PC-3 (cell line): ENCODE measurements around the gene IL18R1. TPM values are rescaled to one million over a fixed set of nuclear protein-coding genes. Genes with fewer than 3 reads are reported as not detected.

Experiments used
- ATAC-seq: fragments of 200-7000 bp; cut with Tn5 transposase; 2 replicates; pipeline ENCODE4 v1.9.1; 2020; ENCODE audit warnings: mild to moderate bottlenecking, moderate library complexity
- BruUV-seq: library from RNA; stranded (reverse); fragments of 400-500 nt; replicated peaks from 2 replicates; lab custom pipeline; 2021; lab: Mats Ljungman, UMichigan
- CTCF ChIA-PET: fragments of 300-600 bp; sonication (Branson Sonifier 250); formaldehyde crosslinking; loops from one replicate; lab custom pipeline; 2022; ENCODE audit warnings: antibody characterized with exemption; lab: Charles Lee
- POLR2A ChIA-PET: fragments of 300-600 bp; sonication (Branson Sonifier 250); formaldehyde crosslinking; loops from one replicate; lab custom pipeline; 2022; ENCODE audit warnings: antibody characterized with exemption; ENCODE audit not compliant: unreplicated experiment; lab: Charles Lee
- DNase-seq: peaks from one replicate; pipeline ENCODE4 v3.0.0-alpha.2; 2015
- H2AFZ ChIP-seq: fragments of 300-600 bp; sonication (generic); 2 replicates; pipeline ENCODE4 v1.6.0; 2016; ENCODE audit warnings: antibody characterized with exemption, low read length
- H3F3A ChIP-seq: fragments of 300-600 bp; sonication (generic); one replicate; pipeline ENCODE4 v1.6.0; 2017; ENCODE audit warnings: antibody characterized with exemption, low read length, control low read depth, mild to moderate bottlenecking; ENCODE audit not compliant: unreplicated experiment
- H3K27ac ChIP-seq: fragments of 300-600 bp; sonication (generic); 2 replicates; pipeline ENCODE4 v1.5.1; 2016; ENCODE audit warnings: mild to moderate bottlenecking, low read length
- H3K27me3 ChIP-seq: fragments of 300-600 bp; sonication (generic); 2 replicates; pipeline ENCODE4 v1.6.1; 2016; ENCODE audit warnings: low read length, mixed read lengths
- H3K36me3 ChIP-seq: fragments of 300-600 bp; sonication (generic); 2 replicates; pipeline ENCODE4 v1.6.1; 2016; ENCODE audit warnings: low read depth, mixed run types, low read length, mixed read lengths
- H3K4me1 ChIP-seq: fragments of 300-600 bp; sonication (generic); 2 replicates; pipeline ENCODE4 v1.5.1; 2016; ENCODE audit warnings: low read length; ENCODE audit not compliant: insufficient read depth
- H3K4me2 ChIP-seq: fragments of 300-600 bp; sonication (generic); 2 replicates; pipeline ENCODE4 v1.6.0; 2016; ENCODE audit warnings: low read length
- H3K4me3 ChIP-seq: fragments of 300-600 bp; sonication (generic); 2 replicates; pipeline ENCODE4 v1.5.1; 2016; ENCODE audit warnings: mild to moderate bottlenecking, low read length, mixed read lengths
- H3K79me2 ChIP-seq: fragments of 300-600 bp; sonication (generic); 2 replicates; pipeline ENCODE4 v1.6.1; 2017; ENCODE audit warnings: low read length, mixed read lengths
- H3K9ac ChIP-seq: fragments of 300-600 bp; sonication (generic); 2 replicates; pipeline ENCODE4 v1.6.0; 2016; ENCODE audit warnings: mild to moderate bottlenecking, low read length
- H3K9me2 ChIP-seq: fragments of 300-600 bp; sonication (generic); replicated peaks from 2 replicates; pipeline ENCODE4 v1.6.1; 2016; ENCODE audit warnings: mixed run types, low read length, mixed read lengths
- H3K9me3 ChIP-seq: fragments of 300-600 bp; sonication (generic); 2 replicates; pipeline ENCODE4 v1.6.1; 2016; ENCODE audit warnings: low read length, mixed read lengths
- H4K20me1 ChIP-seq: fragments of 300-600 bp; sonication (generic); 2 replicates; pipeline ENCODE4 v1.6.1; 2016; ENCODE audit warnings: low read length, mixed read lengths
- CTCF ChIP-seq: fragments of 300-600 bp; sonication (generic); conservative IDR thresholded peaks from 2 replicates; pipeline ENCODE4 v1.5.1; 2017; ENCODE audit warnings: antibody characterized with exemption, low read depth, mild to moderate bottlenecking, low read length
- EZH2 ChIP-seq: fragments of 300-600 bp; sonication (generic); IDR thresholded peaks from one replicate; pipeline ENCODE4 v1.6.1; 2017; ENCODE audit warnings: antibody characterized with exemption, mild to moderate bottlenecking, low read length; ENCODE audit not compliant: unreplicated experiment
- EZH2phosphoT487 ChIP-seq: fragments of 300-600 bp; sonication (generic); IDR thresholded peaks from 2 replicates; pipeline ENCODE4 v1.6.1; 2018; ENCODE audit warnings: mild to moderate bottlenecking, antibody characterized with exemption, low read length, borderline replicate concordance
- intact Hi-C: fragments of 100-400 bp; cut with micrococcal nuclease; formaldehyde crosslinking; loops from 2 replicates; pipeline ENCODE4 v1.9.0; 2023
- total RNA-seq: library from RNA; depleted of rRNA; stranded (reverse); fragments of >200 nt; gene quantifications from 2 replicates; pipeline ENCODE4 v1.2.3, GENCODE V29; 2014

IL18R1 gene
- total RNA-seq, 1 experiment from 2014 or later: 1.2 TPM

DNA sequence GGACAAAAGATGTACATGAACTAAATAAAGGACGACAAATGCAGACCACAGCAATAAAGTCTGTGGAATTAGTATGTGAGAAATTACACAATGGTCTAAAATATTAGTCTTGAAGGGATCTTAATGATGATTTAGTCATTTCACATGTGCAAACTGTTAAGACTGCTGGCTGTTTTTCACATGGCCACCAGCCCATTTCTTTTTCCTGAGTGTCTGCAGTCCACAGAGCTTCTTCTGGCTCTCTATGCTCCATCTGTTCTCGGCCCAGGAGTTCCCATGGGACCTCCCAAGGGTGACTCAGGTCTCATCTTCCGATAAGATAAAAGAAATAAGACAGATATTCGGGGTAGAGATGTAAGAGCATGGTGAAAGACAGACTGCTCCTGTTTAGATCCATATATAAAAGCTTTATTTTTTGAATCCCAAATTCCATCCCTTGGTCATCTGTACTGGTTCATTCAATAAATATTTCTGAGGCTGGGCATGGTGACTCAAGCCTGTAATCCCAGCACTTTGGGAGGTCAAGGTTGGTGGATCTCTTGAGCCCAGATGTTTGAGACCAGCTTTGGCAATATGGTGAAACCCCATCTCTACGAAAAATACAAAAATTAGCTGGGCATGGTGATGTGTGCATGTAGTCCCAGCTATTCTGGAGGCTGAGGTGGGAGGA is 24.1 kb upstream of the IL18R1 start:
- ATAC-seq (no peak), DNase-seq (no peak)
- Histone ChIP-seq H3K9ac (no peak overlapping the region), H3K9me2 (no peaks in the 10 kb centered on the region), H3K4me2 (no peak overlapping the region), H3K36me3 (no peaks in the 10 kb centered on the region), H3K4me3 (no peak overlapping the region), H3K79me2 (no peaks in the 10 kb centered on the region), H3F3A (no peaks in the 10 kb centered on the region), H3K4me1 (peaks cover 16% of the 10 kb centered on the region), H4K20me1 (no peaks in the 10 kb centered on the region), H3K27me3 (no peaks in the 10 kb centered on the region), H2AFZ (no peak overlapping the region), H3K27ac (no peak overlapping the region), H3K9me3 (no peaks in the 10 kb centered on the region)
- ChIA-PET CTCF (no interaction called here), POLR2A (no interaction called here)
- TF ChIP-seq EZH2phosphoT487 (no peak), CTCF (no peak), EZH2 (no peak)
- intact Hi-C loops: no loop called here
- BruUV-seq: no TSS peak

DNA sequence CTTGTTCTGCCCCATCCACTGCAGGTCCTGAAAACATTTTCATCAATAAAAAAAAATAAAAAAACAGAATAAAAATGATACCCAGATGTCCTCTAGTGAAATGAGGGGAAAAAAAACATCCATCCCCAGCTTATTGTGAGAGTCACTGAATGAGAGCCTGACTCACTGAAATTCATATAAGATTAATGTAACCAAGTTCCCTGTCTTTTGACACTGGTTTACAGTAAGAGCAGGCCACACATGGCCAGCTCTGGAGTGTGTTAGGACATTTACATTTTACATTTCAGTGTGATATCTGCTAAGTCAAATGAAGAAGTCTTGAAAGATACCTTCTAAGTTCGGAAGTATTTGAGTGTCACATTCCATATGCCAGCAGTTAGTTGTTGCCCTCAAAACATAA is 21.1 kb upstream of the IL18R1 start:
- Histone ChIP-seq H3K4me1 (peaks cover 42% of the 10 kb centered on the region), H3K9ac (no peak overlapping the region), H3F3A (peaks cover 4% of the 10 kb centered on the region), H3K4me2 (no peak overlapping the region), H3K4me3 (no peak overlapping the region), H3K9me2 (no peaks in the 10 kb centered on the region), H3K9me3 (no peaks in the 10 kb centered on the region), H3K36me3 (no peaks in the 10 kb centered on the region), H3K79me2 (no peaks in the 10 kb centered on the region), H3K27ac (no peak overlapping the region), H3K27me3 (no peaks in the 10 kb centered on the region), H2AFZ (no peak overlapping the region), H4K20me1 (no peaks in the 10 kb centered on the region)
- no peak for TF ChIP-seq EZH2phosphoT487
- no peak for TF ChIP-seq EZH2
- TF ChIP-seq CTCF: no peak
- ATAC-seq: no peak
- CTCF ChIA-PET: no interaction called here
- POLR2A ChIA-PET: no interaction called here
- intact Hi-C loops: no loop called here
- DNase-seq: no peak
- BruUV-seq: no TSS peak

DNA sequence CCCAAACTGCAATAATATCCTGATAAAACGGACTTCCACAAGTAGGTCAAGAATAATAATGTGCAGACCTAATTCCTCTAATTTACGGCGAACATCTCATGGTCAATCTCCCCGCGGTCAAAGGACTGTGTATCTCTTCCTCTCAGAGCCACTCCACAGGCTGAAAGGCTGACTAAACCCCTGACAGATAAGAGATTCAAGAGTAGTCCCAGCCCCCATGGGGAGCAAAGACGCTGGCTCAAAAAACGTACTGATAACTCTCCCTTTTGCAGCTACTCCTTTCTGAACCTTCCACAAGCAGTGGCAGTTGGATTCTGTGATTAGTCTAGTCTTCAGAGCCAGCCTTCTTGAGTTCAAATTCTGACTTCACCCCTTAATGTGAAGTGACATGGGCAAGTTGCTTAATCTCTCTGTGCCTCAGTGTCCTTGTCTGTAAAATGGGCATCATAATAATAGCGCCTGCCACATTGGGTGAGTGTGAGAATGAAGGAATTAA is 19.7 kb upstream of the IL18R1 start:
- peak overlapping the region; percentile 85 for H3K9ac ChIP-seq
- H3K27me3 ChIP-seq: no peaks in the 10 kb centered on the region
- ATAC-seq (no peak), DNase-seq (no peak)
- no peaks in the 10 kb centered on the region for H3K79me2 ChIP-seq
- POLR2A ChIA-PET: interaction anchor here (0.5 to 0.6 kb wide), 3 partner anchors 76 to 1026 kb away, joined by 3 to 7 read pairs (median 7); no protein-coding TSS in a partner anchor
- intact Hi-C loops: no loop called here
- peak overlapping the region; percentile 21; the same call in 1 of the 2 replicates for H3K4me3 ChIP-seq
- H3F3A ChIP-seq: peaks cover 4% of the 10 kb centered on the region
- H2AFZ ChIP-seq: no peak overlapping the region
- TF ChIP-seq CTCF (no peak), EZH2 (no peak), EZH2phosphoT487 (no peak)
- H3K9me2 ChIP-seq: no peaks in the 10 kb centered on the region
- H3K27ac ChIP-seq: peak overlapping the region; percentile 99
- no TSS peak for BruUV-seq
- H3K9me3 ChIP-seq: no peaks in the 10 kb centered on the region
- H3K4me2 ChIP-seq: peak overlapping the region; percentile 86
- CTCF ChIA-PET: interaction anchor here (0.6 to 1.6 kb wide), 5 partner anchors 50 to 1213 kb away, joined by 3 to 6 read pairs (median 3); no protein-coding TSS in a partner anchor
- no peaks in the 10 kb centered on the region for H4K20me1 ChIP-seq
- H3K4me1 ChIP-seq: peaks cover 42% of the 10 kb centered on the region
- no peaks in the 10 kb centered on the region for H3K36me3 ChIP-seq
